ENCODE measurements around the gene AHCYL2. TPM values are rescaled to one million over a fixed set of nuclear protein-coding genes. Genes with fewer than 3 reads are reported as not detected.

The AHCYL2 gene
- polyA plus RNA-seq (ENCODE audit: insufficient read length in 4 of 4), result 10 to 100 TPM; 26.4 to 30.5 (median 29.7) TPM

DNA sequence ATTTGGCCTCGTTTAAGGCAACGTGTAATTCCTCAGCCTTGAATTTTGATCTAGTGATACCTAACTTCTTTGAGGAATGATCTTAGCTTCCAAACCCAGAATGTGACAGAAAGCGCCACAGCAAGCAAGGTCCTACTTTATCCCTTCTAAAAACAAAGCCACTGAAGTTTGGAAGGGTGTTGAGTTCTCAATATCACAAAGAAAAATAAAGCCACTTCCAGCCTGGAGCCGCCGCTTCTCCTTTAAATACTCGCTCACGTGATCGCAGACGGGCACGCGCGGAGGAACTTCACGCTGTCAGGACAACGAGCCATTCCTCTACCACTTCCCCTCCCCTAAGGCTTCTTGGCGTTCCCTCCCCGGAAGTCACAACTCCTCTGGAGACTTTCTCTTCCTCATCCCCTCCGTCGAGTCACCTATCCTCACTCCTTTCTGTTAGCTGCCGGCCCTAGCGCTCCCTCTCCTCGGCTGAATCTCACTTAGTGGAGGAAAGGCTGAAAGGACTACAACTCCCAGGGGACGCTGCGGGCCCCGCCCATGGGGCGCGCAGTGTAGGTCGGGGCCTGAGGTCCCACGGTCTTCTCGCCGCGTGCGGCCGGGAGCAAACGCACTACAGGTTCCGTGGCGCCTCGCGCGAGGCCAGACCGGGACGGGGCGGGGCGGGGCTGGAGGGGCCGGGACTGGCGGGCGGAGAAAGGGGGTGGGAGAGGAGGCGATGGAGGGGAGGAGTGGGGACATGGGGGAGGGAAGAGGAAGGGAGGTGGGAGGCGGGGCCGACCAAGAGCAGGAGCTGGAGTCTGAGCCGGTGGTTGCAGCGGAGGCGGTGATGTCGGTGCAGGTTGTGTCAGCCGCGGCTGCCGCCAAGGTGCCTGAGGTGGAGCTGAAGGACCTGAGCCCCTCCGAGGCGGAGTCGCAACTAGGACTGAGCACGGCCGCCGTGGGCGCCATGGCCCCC lies at the start of gene AHCYL2:
TSS of gene AHCYL2 (plus strand) at position 780 of the 955 bp plus-strand sequence.
- DNase-seq (ENCODE audit: low read depth in 4 of 4, low spot score in 3 of 4), result peak; percentile 96 to 97 (median 96)

DNA sequence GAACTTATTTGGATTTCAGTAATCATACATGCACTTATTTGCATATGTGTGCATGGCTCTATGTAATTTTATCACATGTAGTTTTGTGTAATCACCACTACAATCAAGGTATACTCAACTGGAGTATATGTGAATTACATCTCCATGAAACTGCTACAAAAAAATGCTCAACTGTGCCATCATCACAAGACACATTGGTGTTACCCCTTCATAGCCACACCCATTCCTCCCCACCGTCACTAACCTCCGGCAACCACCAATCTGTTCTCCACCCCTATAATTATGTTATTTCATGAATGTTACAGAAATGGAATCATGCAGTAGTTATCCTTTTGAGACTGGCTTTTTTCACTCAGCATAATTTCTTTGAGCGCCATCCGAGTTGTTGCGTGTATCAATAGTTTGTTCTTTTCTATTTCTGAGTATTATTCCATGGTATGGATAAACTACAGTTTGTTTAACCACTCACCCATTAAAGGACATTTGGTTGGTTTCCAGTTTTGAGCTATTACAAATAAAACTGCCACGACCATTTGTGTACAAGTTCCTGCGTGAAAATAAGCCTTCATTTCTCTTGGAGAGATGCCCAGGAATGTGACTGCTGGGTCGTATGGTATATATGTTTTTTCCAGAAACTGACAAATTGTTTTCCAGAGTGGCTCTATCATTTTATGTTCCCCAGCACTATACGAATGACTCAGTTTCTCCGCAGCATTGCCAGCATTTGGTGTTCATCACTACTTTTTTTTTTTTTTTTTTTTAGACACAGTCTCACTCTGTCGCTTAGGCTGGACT lies 47.7 kb upstream of the AHCYL2 start:
- no peak for DNase-seq (ENCODE audit: low read depth in 4 of 4, low spot score in 3 of 4)

DNA sequence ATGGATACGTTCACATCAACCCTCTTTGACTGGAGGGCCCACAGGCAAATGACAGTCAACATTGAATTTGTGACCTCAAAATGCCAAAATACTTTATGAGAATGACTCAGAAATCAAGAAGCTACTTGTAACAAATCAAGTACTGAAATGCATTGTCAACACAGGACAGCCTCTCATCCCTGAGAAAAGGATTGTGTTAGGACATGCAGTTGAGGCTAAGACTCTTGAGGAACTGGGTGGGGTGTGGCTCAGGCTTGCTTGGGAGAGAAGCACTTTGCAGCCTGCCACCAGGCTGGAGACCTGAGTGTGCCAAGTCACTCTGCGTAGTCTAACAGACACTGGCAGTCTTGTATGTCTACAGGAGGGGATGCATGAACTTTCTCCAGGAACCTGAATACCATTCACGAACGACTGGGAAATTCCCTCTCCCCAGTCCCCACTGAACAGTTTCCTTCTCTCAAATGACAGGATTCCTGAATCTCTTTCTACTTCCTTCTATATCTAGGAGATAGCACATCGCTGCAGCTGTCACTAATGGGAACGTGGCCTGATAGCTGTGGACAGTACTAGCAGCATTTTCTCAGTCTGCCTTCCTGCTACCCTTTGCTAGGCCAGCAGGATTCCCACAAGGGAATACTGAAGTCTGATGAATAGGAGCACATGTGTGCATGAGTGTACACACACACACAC lies 39.7 kb upstream of the AHCYL2 start:
- no peak for DNase-seq (ENCODE audit: low read depth in 4 of 4, low spot score in 3 of 4)

GRCh38 chr7:129186749-129187260 lies 38.0 kb upstream of the AHCYL2 start:
- DNase-seq (ENCODE audit: low read depth in 4 of 4, low spot score in 3 of 4), result no peak

GRCh38 chr7:129187681-129188371 lies 37.0 kb upstream of the AHCYL2 start:
- no peak for DNase-seq (ENCODE audit: low read depth in 4 of 4, low spot score in 3 of 4)

DNA sequence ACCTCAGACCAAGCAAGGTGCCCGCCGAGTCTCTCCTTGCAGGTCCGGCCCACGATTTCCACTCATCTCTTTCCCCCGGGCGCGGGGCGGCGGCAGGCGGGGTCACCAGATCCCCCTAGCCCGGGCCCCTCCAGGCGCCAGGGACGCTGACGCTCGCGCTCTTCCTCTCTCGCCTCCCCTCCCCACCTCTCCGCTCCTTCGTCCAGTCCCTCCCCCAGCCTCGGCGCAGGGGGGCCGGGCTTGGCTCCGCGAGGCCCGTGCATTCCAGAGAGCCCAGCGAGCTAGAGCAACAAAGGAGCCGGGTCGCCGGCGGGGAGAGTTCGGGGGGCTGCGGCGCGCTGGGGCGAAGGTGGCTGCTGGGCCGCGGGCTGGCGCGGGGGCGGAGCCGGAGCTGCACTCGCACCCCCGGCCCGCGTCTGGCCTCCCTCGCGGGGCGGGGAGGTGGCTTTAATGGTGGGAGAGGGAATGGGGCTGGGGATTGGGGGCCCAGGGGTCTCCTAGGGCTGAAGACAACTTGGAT lies 36.4 kb upstream of the AHCYL2 start, which contains the start of gene SMO:
TSS of gene SMO (plus strand) at position 262 of the 520 bp plus-strand sequence. CDS start 519 bp downstream, outside the sequence.
- peak in 3 of 4 donors; percentile 76 to 86 (median 82) for DNase-seq (ENCODE audit: low read depth in 4 of 4, low spot score in 3 of 4)

DNA sequence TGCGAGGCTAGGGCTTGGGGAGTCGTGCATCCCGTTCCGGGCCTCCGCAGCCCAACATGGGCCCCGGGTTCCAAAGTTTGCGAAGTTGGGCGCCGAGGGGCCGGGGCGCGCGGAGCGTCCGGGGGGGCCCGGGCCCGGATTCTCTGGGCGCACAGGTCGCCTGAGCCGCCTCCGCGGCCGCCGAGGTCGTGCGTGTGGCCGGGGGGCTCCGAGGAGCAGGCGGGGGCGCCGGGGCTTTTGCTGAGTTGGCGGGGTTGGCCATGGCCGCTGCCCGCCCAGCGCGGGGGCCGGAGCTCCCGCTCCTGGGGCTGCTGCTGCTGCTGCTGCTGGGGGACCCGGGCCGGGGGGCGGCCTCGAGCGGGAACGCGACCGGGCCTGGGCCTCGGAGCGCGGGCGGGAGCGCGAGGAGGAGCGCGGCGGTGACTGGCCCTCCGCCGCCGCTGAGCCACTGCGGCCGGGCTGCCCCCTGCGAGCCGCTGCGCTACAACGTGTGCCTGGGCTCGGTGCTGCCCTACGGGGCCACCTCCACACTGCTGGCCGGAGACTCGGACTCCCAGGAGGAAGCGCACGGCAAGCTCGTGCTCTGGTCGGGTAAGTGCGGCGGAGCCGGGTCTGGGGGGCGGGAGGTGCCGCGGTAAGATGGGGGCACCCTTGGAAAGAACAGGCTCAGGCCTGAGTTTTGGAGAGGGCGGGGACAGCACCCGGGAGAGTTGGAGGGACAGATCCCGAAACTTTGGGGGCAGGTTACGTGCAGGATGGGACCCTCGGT lies 35.8 kb upstream of the AHCYL2 start:
- DNase-seq (ENCODE audit: low read depth in 4 of 4, low spot score in 3 of 4), result no peak

DNA sequence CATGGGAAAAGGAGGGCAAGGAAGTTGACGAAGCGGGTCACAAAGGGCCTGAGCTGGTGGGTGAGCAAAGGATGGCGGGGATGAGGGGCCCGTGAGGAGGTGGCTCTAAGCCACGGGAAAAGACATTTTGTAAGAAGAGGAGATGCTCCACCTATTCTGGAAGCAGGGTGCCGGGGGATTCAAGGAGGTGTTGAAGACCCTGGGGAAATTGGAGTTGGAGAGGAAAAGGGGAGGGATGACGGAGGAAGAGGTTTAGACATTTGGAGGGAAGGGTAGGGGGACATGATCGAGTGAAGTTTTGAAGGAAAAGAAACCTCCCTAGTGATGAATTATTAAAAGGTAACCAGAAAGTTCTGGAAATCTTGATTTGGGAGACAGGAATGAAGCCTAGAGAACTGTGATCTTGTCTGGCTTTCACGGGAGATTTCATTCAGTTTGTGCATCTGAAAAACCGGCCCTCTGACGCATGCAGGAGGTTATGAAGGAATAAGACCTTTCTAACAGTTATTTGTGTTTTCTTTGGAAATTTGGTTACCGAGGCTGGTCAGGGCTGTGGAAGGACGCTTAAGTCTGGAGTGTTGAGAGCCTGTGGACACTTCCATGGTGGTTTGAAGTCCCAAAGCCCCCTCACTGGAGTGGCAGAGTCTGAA lies 35.0 kb upstream of the AHCYL2 start:
- no peak for DNase-seq (ENCODE audit: low read depth in 4 of 4, low spot score in 3 of 4)

GRCh38 chr7:129191272-129191671 lies 33.6 kb upstream of the AHCYL2 start:
- DNase-seq (ENCODE audit: low read depth in 4 of 4, low spot score in 3 of 4), result no peak

- DNase-seq (ENCODE audit: low read depth in 4 of 4, low spot score in 3 of 4), result no peak
Measured at GRCh38 chr7:129193892-129194291, 30.9 kb upstream of the AHCYL2 start.

- DNase-seq (ENCODE audit: low read depth in 4 of 4, low spot score in 3 of 4), result no peak
Measured at GRCh38 chr7:129197771-129198170, 27.1 kb upstream of the AHCYL2 start.

DNA sequence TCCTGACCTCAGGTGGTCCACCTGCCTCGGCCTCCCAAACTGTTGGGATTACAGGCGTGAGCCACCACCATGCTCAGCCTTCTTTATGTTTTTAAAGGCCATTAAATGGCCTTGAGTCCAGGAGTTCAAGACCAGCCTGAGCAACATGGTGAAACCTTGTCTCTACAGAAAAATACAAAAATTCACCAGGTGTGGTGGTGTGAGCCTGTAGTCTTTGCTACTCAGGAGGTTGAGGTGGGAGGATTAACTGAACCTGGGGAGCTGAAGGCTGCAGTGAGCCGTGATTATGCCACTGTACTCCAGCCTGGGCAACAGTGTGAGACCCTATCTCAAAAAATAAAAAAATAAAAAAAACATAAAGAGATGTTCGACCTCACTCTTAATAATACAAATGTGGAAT lies 25.4 kb upstream of the AHCYL2 start:
- no peak for DNase-seq (ENCODE audit: low read depth in 4 of 4, low spot score in 3 of 4)

GRCh38 chr7:129202058-129202777 lies 22.6 kb upstream of the AHCYL2 start:
- no peak for DNase-seq (ENCODE audit: low read depth in 4 of 4, low spot score in 3 of 4)

- DNase-seq (ENCODE audit: low read depth in 4 of 4, low spot score in 3 of 4), result no peak
Measured at GRCh38 chr7:129203050-129203741, 21.6 kb upstream of the AHCYL2 start.

DNA sequence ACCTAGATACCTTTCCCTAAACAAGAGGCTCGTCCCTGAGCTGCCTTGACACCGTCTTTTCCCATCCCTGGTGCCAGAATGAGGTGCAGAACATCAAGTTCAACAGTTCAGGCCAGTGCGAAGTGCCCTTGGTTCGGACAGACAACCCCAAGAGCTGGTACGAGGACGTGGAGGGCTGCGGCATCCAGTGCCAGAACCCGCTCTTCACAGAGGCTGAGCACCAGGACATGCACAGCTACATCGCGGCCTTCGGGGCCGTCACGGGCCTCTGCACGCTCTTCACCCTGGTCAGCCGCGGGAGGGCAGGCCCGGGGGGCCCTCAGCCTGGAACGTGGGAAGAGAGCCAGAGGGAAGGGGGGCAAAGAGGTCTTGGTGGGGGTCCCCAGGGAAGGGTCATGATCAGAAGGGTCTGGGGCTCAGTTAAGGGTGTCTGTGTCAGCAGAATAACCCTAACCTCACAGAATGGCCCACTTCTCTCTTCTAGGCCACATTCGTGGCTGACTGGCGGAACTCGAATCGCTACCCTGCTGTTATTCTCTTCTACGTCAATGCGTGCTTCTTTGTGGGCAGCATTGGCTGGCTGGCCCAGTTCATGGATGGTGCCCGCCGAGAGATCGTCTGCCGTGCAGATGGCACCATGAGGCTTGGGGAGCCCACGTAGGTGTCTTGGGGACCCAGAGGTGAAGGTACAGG lies 19.6 kb upstream of the AHCYL2 start:
- no peak for DNase-seq (ENCODE audit: low read depth in 4 of 4, low spot score in 3 of 4)

- no peak for DNase-seq (ENCODE audit: low read depth in 4 of 4, low spot score in 3 of 4)
Measured at GRCh38 chr7:129205987-129206785, 18.6 kb upstream of the AHCYL2 start.

Data from left renal pelvis (tissue), 4 donors.